SK-N-SH (cell line): Measurements from ENCODE around the gene PAPOLB.

Experiments used
- POLR2AphosphoS5 ChIP-seq: IDR thresholded peaks from 2 replicates; pipeline ENCODE4 v1.6.1; 2012; ENCODE audit warnings: low read depth, low read length
- RCOR1 ChIP-seq: fragments of 150-350 bp; IDR thresholded peaks from 2 replicates; pipeline ENCODE4 v1.6.1; 2017; ENCODE audit warnings: antibody characterized with exemption, low read length
- TF ChIP-seq, protein P1 (sequence below): IDR thresholded peaks from 2 replicates; pipeline ENCODE4 v1.4.0; 2012; ENCODE audit warnings: low read depth

DNA sequence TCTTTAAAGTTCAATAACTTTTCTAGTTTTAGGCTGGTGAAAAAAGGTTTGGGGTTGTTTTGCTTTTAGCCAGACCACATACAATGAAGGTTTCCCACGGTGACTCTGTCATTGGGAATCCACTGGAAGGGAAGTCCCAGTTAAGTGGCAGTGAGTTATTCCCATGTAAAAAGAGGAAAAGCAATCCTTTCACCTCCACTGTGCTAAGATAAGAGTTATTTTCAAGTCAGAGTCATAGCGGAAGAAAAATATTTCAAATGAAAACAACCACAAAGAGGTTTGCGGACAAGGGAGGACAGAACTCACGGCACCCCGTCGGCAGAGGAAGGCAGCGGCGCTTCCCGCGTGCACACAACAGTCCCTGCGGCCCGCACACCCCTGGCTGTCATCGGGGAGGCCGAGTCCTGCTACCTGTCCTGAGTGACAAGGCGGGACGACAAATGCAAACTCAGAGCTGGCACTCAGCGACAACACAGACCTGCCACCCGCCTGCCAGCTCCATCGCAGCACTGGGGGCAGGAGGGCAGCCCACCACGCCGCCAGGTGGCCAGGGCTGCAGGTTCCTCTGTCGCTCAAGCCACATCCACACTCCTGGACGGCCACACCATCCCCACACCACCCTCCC is 9.3 kb upstream of the PAPOLB start:
- TF ChIP-seq RCOR1 (no peak), POLR2AphosphoS5 (no peak)
- TF ChIP-seq, protein P1, sequence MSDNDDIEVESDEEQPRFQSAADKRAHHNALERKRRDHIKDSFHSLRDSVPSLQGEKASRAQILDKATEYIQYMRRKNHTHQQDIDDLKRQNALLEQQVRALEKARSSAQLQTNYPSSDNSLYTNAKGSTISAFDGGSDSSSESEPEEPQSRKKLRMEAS: no peak
